Measurements from ENCODE around the gene AMBP. TPM values are rescaled to one million over a fixed set of nuclear protein-coding genes. Genes with fewer than 3 reads are reported as not detected.

AMBP gene
- total and polyA plus RNA-seq, 2 of the 13 experiments (the other 11 are each of a cell fraction or from before 2014, with no cell fraction given), result 1,510 to 2,580 TPM

DNA sequence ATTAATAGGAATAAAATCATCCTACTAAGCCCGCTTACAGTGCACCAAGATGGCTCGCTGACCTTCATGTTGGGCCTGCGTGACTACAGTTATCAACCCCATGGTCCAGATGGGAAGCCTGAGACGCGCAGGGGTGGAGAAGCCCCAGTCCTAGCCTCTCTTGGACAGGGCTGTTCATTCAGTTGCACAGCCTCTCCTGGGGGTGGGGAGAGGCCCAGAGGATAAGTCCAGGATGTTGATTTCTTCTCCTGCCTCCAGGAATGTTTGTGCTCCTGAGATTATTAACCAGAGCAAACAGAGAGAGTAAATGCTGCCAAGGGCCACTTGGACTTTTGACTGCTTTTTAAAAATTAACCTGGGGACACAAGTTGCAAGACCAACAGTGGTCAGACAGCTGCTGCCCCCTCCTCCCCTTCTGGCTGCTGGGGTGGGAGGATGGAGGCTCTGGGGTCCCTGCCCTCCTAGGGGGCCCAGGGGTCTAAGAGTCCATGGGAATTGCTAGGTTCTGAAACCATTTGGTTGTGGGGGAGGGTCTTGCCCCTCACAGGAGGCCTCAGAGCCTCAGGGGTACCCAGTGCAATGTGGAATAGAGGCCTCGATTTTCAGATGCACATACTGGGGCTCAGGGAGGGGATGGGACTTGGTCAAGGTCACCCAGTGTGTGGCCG is 2.8 kb upstream of the AMBP start (continued):
- peak; percentile 93 for TF ChIP-seq PITX1 (CRISPR knock-in tag; IDR thresholded peaks at IDR 0.05)
- peak; percentile 52 for TF ChIP-seq RBM39 (IDR thresholded peaks at IDR 0.05; ENCODE audit: low read depth, low read length, poor library complexity, severe bottlenecking)
- peak; percentile 92; the same call in 1 of the 2 replicates for TF ChIP-seq MAZ (IDR thresholded peaks at IDR 0.05; ENCODE audit: borderline replicate concordance, low read depth, low read length)
- peak; percentile 85 for TF ChIP-seq MAZ (CRISPR knock-in tag; IDR thresholded peaks at IDR 0.05; ENCODE audit: low read depth)
- no peak for TF ChIP-seq HDAC6 (IDR thresholded peaks at IDR 0.05; ENCODE audit: low read depth, low read length)
- TF ChIP-seq ZNF547 (CRISPR knock-in tag; IDR thresholded peaks at IDR 0.05), result peak; percentile 56; the same call in 1 of the 2 replicates
- TF ChIP-seq ZNF878 (CRISPR knock-in tag; IDR thresholded peaks at IDR 0.05), result peak; percentile 86; the same call in 1 of the 2 replicates
- no peak for TF ChIP-seq MYNN (CRISPR knock-in tag; IDR thresholded peaks at IDR 0.05; ENCODE audit: low read depth)
- TF ChIP-seq SNAI1 (CRISPR knock-in tag; IDR thresholded peaks at IDR 0.05; ENCODE audit: borderline replicate concordance), result no peak; the same call in 1 of the 2 replicates
- 0 out of 2 replicates have a peak, but pooled peaks have one; percentile 49 for TF ChIP-seq NAIF1 (CRISPR knock-in tag; IDR thresholded peaks at IDR 0.05; ENCODE audit: borderline replicate concordance)
- TF ChIP-seq XBP1 (CRISPR knock-in tag; IDR thresholded peaks at IDR 0.05), result no peak
- no peak for TF ChIP-seq ZFP36 (IDR thresholded peaks at IDR 0.05; ENCODE audit: borderline replicate concordance, low read depth, low read length, partially characterized antibody)
- 0 out of 2 replicates have a peak, but pooled peaks have one; percentile 60 for TF ChIP-seq ZNF354B (CRISPR knock-in tag; IDR thresholded peaks at IDR 0.05)
- peak; percentile 67; the same call in 1 of the 2 replicates for TF ChIP-seq ZNF33A (CRISPR knock-in tag; IDR thresholded peaks at IDR 0.05; ENCODE audit: borderline replicate concordance)
- TF ChIP-seq STAT5B (CRISPR knock-in tag; IDR thresholded peaks at IDR 0.05), result peak; percentile 42; the same call in 1 of the 2 replicates
- no peak for TF ChIP-seq ZNF432 (CRISPR knock-in tag; IDR thresholded peaks at IDR 0.05; ENCODE audit: borderline replicate concordance)
- peak; percentile 34 for TF ChIP-seq MAFF (IDR thresholded peaks at IDR 0.05; ENCODE audit: low read depth, low read length)
- TF ChIP-seq ZNF775 (CRISPR knock-in tag; IDR thresholded peaks at IDR 0.05; ENCODE audit: borderline replicate concordance), result no peak
- peak; percentile 39; the same call in 1 of the 2 replicates for TF ChIP-seq ZNF782 (CRISPR knock-in tag; IDR thresholded peaks at IDR 0.05; ENCODE audit: borderline replicate concordance)
- TF ChIP-seq MIER3 (CRISPR knock-in tag; IDR thresholded peaks at IDR 0.05; ENCODE audit: borderline replicate concordance), result no peak; the same call in 1 of the 2 replicates
- TF ChIP-seq LCORL (IDR thresholded peaks at IDR 0.05), result no peak; the same call in 1 of the 2 replicates
- peak; percentile 82; the same call in 1 of the 2 replicates for TF ChIP-seq LCORL (CRISPR knock-in tag; IDR thresholded peaks at IDR 0.05)
- TF ChIP-seq, protein P1, sequence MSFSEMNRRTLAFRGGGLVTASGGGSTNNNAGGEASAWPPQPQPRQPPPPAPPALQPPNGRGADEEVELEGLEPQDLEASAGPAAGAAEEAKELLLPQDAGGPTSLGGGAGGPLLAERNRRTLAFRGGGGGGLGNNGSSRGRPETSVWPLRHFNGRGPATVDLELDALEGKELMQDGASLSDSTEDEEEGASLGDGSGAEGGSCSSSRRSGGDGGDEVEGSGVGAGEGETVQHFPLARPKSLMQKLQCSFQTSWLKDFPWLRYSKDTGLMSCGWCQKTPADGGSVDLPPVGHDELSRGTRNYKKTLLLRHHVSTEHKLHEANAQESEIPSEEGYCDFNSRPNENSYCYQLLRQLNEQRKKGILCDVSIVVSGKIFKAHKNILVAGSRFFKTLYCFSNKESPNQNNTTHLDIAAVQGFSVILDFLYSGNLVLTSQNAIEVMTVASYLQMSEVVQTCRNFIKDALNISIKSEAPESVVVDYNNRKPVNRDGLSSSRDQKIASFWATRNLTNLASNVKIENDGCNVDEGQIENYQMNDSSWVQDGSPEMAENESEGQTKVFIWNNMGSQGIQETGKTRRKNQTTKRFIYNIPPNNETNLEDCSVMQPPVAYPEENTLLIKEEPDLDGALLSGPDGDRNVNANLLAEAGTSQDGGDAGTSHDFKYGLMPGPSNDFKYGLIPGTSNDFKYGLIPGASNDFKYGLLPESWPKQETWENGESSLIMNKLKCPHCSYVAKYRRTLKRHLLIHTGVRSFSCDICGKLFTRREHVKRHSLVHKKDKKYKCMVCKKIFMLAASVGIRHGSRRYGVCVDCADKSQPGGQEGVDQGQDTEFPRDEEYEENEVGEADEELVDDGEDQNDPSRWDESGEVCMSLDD (CRISPR knock-in tag; IDR thresholded peaks at IDR 0.05; ENCODE audit: borderline replicate concordance), result peak; percentile 96
- TF ChIP-seq ZNF296 (CRISPR knock-in tag; conservative IDR thresholded peaks at IDR 0.05), result no peak
